Measurements from ENCODE around the gene PCSK9. TPM values are rescaled to one million over a fixed set of nuclear protein-coding genes. Genes with fewer than 3 reads are reported as not detected.

Gene PCSK9
- total RNA-seq, 1 experiment from 2014 or later: 38.9 TPM

- ChIA-PET POLR2A (ENCODE audit: low non-redundant PET) (no interaction called here), CTCF (interaction anchor here (1.0 kb wide), 1 partner anchor 8 kb away, joined by 4 read pairs; no protein-coding TSS in a partner anchor)
- H3K4me3 ChIP-seq (ENCODE audit: low read depth, low read length, poor library complexity, severe bottlenecking): no peak overlapping the region
- TF ChIP-seq CTCF (conservative IDR thresholded peaks at IDR 0.05; ENCODE audit: low read depth, low read length) (peak; percentile 59), EZH2 (IDR thresholded peaks at IDR 0.05; ENCODE audit: borderline replicate concordance, low read depth, low read length, poor library complexity, severe bottlenecking) (no peak)
- no peaks in the 10 kb centered on the region for H3K27me3 ChIP-seq (replicated peaks; ENCODE audit: insufficient read depth, low read depth, low read length, poor library complexity)
- peak; percentile 52 for DNase-seq (ENCODE audit: low spot score)
- intact Hi-C loops (cut with micrococcal nuclease; ENCODE audit: unreplicated experiment): loop anchor here (2.0 kb wide), 1 partner anchor 205 kb away; no protein-coding TSS in a partner anchor
- no TSS peak for BruUV-seq (replicated peaks)
- no peak overlapping the region for H3K27ac ChIP-seq (ENCODE audit: low read depth, low read length, poor library complexity, severe bottlenecking)
- no peaks in the 10 kb centered on the region for H3K9me3 ChIP-seq (ENCODE audit: low read depth, low read length, poor library complexity, severe bottlenecking)
- peaks cover 79% of the 10 kb centered on the region for H3K36me3 ChIP-seq (ENCODE audit: insufficient read depth, low read length, poor library complexity, severe bottlenecking)
- H3K4me1 ChIP-seq (ENCODE audit: insufficient read depth, low read length, poor library complexity, severe bottlenecking): no peaks in the 10 kb centered on the region
Measured at GRCh38 chr1:55071477-55071876, 32.1 kb downstream of the PCSK9 start.

GRCh38 chr1:55073187-55073916 is 34.0 kb downstream of the PCSK9 start:
- TF ChIP-seq CTCF (conservative IDR thresholded peaks at IDR 0.05; ENCODE audit: low read depth, low read length) (no peak), EZH2 (IDR thresholded peaks at IDR 0.05; ENCODE audit: borderline replicate concordance, low read depth, low read length, poor library complexity, severe bottlenecking) (no peak)
- Histone ChIP-seq H3K4me3 (ENCODE audit: low read depth, low read length, poor library complexity, severe bottlenecking) (no peak overlapping the region), H3K4me1 (ENCODE audit: insufficient read depth, low read length, poor library complexity, severe bottlenecking) (no peaks in the 10 kb centered on the region), H3K27me3 (replicated peaks; ENCODE audit: insufficient read depth, low read depth, low read length, poor library complexity) (no peaks in the 10 kb centered on the region), H3K27ac (ENCODE audit: low read depth, low read length, poor library complexity, severe bottlenecking) (no peak overlapping the region), H3K9me3 (ENCODE audit: low read depth, low read length, poor library complexity, severe bottlenecking) (no peaks in the 10 kb centered on the region), H3K36me3 (ENCODE audit: insufficient read depth, low read length, poor library complexity, severe bottlenecking) (peaks cover 84% of the 10 kb centered on the region)
- no TSS peak for BruUV-seq (replicated peaks)
- intact Hi-C loops (cut with micrococcal nuclease; ENCODE audit: unreplicated experiment): no loop called here
- ChIA-PET POLR2A (ENCODE audit: low non-redundant PET) (no interaction called here), CTCF (no interaction called here)
- no peak for DNase-seq (ENCODE audit: low spot score)

GRCh38 chr1:55074455-55074854 is 35.1 kb downstream of the PCSK9 start:
- DNase-seq (ENCODE audit: low spot score): no peak
- intact Hi-C loops (cut with micrococcal nuclease; ENCODE audit: unreplicated experiment): no loop called here
- POLR2A ChIA-PET (ENCODE audit: low non-redundant PET): no interaction called here
- TF ChIP-seq CTCF (conservative IDR thresholded peaks at IDR 0.05; ENCODE audit: low read depth, low read length) (no peak), EZH2 (IDR thresholded peaks at IDR 0.05; ENCODE audit: borderline replicate concordance, low read depth, low read length, poor library complexity, severe bottlenecking) (no peak)
- Histone ChIP-seq H3K9me3 (ENCODE audit: low read depth, low read length, poor library complexity, severe bottlenecking) (no peaks in the 10 kb centered on the region), H3K4me1 (ENCODE audit: insufficient read depth, low read length, poor library complexity, severe bottlenecking) (no peaks in the 10 kb centered on the region), H3K4me3 (ENCODE audit: low read depth, low read length, poor library complexity, severe bottlenecking) (no peak overlapping the region), H3K36me3 (ENCODE audit: insufficient read depth, low read length, poor library complexity, severe bottlenecking) (peaks cover 86% of the 10 kb centered on the region), H3K27ac (ENCODE audit: low read depth, low read length, poor library complexity, severe bottlenecking) (no peak overlapping the region), H3K27me3 (replicated peaks; ENCODE audit: insufficient read depth, low read depth, low read length, poor library complexity) (no peaks in the 10 kb centered on the region)
- BruUV-seq (replicated peaks): no TSS peak
- CTCF ChIA-PET: no interaction called here

Data from A673 (cell line).